Activated T-cell treated with anti-CD3 and anti-CD28 coated beads, Interleukin-2, amount 50 U/mL, for 4 hours (primary cell): ENCODE data around the gene CHMP2A. TPM values are rescaled to one million over a fixed set of nuclear protein-coding genes. Genes with fewer than 3 reads are reported as not detected.
"Not testable (repeated sequence)": the region's sequence is repeated elsewhere in the genome, so short reads cannot be mapped to it uniquely, and the experiment has no call there.

Experiments
- ATAC-seq, 2 donors: fragments of 200-7000 bp; cut with Tn5 transposase; one replicate each; pipeline ENCODE4 v1.10.0; 2021
- DNase-seq: peaks from one replicate; pipeline ENCODE4 v3.0.0-alpha.2; 2020
- H3K27me3 Mint-ChIP-seq: one replicate; pipeline ENCODE4 v1.8.0; 2021; ENCODE audit warnings: low read depth, mixed read lengths
- H3K36me3 Mint-ChIP-seq: one replicate; pipeline ENCODE4 v1.8.0; 2022; ENCODE audit warnings: mixed read lengths; ENCODE audit not compliant: insufficient read depth
- H3K4me1 Mint-ChIP-seq: one replicate; pipeline ENCODE4 v1.8.0; 2021; ENCODE audit warnings: low read depth, mixed read lengths
- H3K4me3 Mint-ChIP-seq: one replicate; pipeline ENCODE4 v1.8.0; 2021; ENCODE audit warnings: mild to moderate bottlenecking, moderate library complexity, mixed read lengths
- H3K9me3 Mint-ChIP-seq: one replicate; pipeline ENCODE4 v1.8.0; 2021; ENCODE audit warnings: mixed read lengths
- total RNA-seq, 3 donors: library from RNA; stranded (reverse); gene quantifications; one replicate each; pipeline ENCODE4 v1.2.1, GENCODE V29; 2021

Gene CHMP2A
- total RNA-seq = 100 to 1,000 TPM; 117 to 128 (median 119) TPM

GRCh38 chr19:58554494-58555368 is at the start of gene CHMP2A:
TSS of gene CHMP2A (minus strand) at chr19:58555105. CDS start at chr19:58554212, 893 bp downstream.
- no peaks in the 10 kb centered on the region for H3K9me3 Mint-ChIP-seq
- H3K36me3 Mint-ChIP-seq = peaks cover 41% of the 10 kb centered on the region
- H3K4me3 Mint-ChIP-seq = peak within 1 kb of the TSS; percentile 98
- DNase-seq (peak; percentile 97), ATAC-seq (peak; percentile 32 to 35)
- no peaks in the 10 kb centered on the region for H3K27me3 Mint-ChIP-seq
- peaks cover 48% of the 10 kb centered on the region for H3K4me1 Mint-ChIP-seq

DNA sequence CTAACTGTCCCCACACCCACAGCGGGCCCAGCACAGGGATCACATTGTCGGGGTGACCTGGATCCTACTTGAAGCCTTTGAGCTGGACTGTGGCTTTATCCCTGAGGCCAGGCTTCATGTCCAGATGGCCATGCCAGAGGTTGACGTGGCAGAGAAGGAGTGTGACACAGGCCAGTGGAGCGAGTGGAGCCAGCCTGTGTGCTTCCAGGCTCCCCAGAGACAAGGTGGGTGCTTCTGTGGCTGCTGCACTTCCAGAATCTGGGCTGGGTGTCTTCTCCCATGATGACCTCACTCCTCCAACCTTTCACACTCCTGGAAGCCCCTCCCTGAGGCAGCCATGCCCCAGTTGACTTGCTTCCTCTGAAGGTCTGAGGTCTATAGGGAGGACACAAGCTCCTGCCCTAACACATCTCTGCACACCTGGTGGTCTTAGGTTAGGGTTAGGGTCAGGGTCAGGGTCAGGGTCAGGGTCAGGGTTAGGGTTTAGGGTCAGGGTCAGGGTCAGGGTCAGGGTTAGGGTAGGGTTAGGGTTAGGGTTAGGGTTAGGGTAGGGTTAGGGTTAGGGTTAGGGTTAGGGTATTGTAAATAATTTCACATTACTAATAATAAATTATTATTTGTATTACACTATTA is 31.3 kb upstream of the CHMP2A start:
- H3K36me3 Mint-ChIP-seq = peaks cover 6% of the 10 kb centered on the region
- peaks cover 3% of the 10 kb centered on the region for H3K4me1 Mint-ChIP-seq
- no peaks in the 10 kb centered on the region for H3K9me3 Mint-ChIP-seq
- no peak for DNase-seq
- H3K4me3 Mint-ChIP-seq = no peak overlapping the region
- no peak for ATAC-seq
- no peaks in the 10 kb centered on the region for H3K27me3 Mint-ChIP-seq

GRCh38 chr19:58585442-58586132 is 30.7 kb upstream of the CHMP2A start:
- no peaks in the 10 kb centered on the region for H3K9me3 Mint-ChIP-seq
- H3K36me3 Mint-ChIP-seq = peaks cover 9% of the 10 kb centered on the region
- H3K4me3 Mint-ChIP-seq = no peak overlapping the region
- ATAC-seq (no peak), DNase-seq (no peak)
- H3K4me1 Mint-ChIP-seq = peaks cover 7% of the 10 kb centered on the region
- H3K27me3 Mint-ChIP-seq = no peaks in the 10 kb centered on the region

GRCh38 chr19:58584498-58585441 is 29.9 kb upstream of the CHMP2A start:
- ATAC-seq (no peak), DNase-seq (no peak)
- H3K4me1 Mint-ChIP-seq = peaks cover 7% of the 10 kb centered on the region
- no peaks in the 10 kb centered on the region for H3K9me3 Mint-ChIP-seq
- H3K27me3 Mint-ChIP-seq = no peaks in the 10 kb centered on the region
- no peak overlapping the region for H3K4me3 Mint-ChIP-seq
- peaks cover 9% of the 10 kb centered on the region for H3K36me3 Mint-ChIP-seq

DNA sequence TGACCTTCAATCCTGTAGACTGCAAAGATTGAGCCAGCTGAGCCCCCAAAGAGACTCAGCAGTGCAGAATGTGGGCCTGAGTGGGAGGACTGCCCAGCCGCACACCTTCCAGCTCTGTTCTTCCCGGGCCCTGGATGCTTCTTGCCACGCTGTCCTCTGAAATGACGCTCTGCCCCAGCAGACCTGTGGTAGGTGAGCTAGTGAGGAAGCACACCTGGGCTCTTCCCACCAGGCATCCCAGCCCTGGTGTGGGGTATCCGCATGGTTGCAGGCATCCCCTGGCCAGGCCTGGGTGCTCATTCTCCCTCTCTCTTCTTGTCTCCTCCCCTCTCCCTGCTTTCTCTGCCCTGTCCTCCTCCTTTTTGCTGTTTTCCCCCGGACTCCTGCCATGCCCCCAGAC is 28.1 kb upstream of the CHMP2A start:
- ATAC-seq (no peak), DNase-seq (no peak)
- Mint-ChIP-seq H3K27me3 (no peaks in the 10 kb centered on the region), H3K4me3 (no peak overlapping the region), H3K36me3 (peaks cover 9% of the 10 kb centered on the region), H3K9me3 (no peaks in the 10 kb centered on the region), H3K4me1 (peaks cover 21% of the 10 kb centered on the region)

GRCh38 chr19:58581227-58582141 is 26.6 kb upstream of the CHMP2A start:
- DNase-seq (peak; percentile 91), ATAC-seq (peak; percentile 93 to 97)
- Mint-ChIP-seq H3K36me3 (peaks cover 9% of the 10 kb centered on the region), H3K27me3 (no peaks in the 10 kb centered on the region), H3K4me3 (no peak overlapping the region), H3K4me1 (peaks cover 26% of the 10 kb centered on the region), H3K9me3 (no peaks in the 10 kb centered on the region)

GRCh38 chr19:58579473-58580142 is 24.7 kb upstream of the CHMP2A start:
- H3K4me3 Mint-ChIP-seq = no peak overlapping the region
- H3K27me3 Mint-ChIP-seq = no peaks in the 10 kb centered on the region
- peaks cover 34% of the 10 kb centered on the region for H3K4me1 Mint-ChIP-seq
- no peak for ATAC-seq
- H3K9me3 Mint-ChIP-seq = no peaks in the 10 kb centered on the region
- no peak for DNase-seq
- peaks cover 9% of the 10 kb centered on the region for H3K36me3 Mint-ChIP-seq

- Mint-ChIP-seq H3K9me3 (no peaks in the 10 kb centered on the region), H3K4me3 (peak overlapping the region; percentile 12), H3K27me3 (no peaks in the 10 kb centered on the region), H3K4me1 (peaks cover 46% of the 10 kb centered on the region), H3K36me3 (peaks cover 9% of the 10 kb centered on the region)
- peak; percentile 20 to 41 for ATAC-seq
- peak; percentile 1 for DNase-seq
Observed at GRCh38 chr19:58578012-58578925, 23.4 kb upstream of the CHMP2A start.

DNA sequence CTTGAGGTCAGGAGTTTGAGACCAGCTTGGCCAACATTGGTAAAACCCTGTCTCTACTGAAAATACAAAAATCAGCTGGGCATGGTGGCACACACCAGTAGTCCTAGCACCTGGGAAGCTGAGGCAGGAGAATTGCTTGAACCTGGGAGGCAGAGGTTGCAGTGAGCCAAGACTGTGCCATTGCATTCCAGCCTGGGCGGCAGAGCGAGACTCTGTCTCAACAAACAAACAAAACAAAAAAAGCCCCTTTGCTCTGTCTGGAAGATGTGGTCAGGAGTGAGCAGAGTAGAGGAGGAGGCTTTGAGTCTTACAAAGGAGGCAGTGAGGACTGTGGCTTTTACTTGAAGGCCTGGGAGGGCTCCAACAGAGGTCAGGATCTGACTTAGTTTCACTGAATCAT is 22.7 kb upstream of the CHMP2A start:
- ATAC-seq = not testable (repeated sequence)
- H3K4me3 Mint-ChIP-seq = peak overlapping the region; percentile 11

GRCh38 chr19:58575183-58576041 is 20.5 kb upstream of the CHMP2A start:
- Mint-ChIP-seq H3K4me3 (peak overlapping the region; percentile 97), H3K36me3 (peaks cover 5% of the 10 kb centered on the region), H3K27me3 (no peaks in the 10 kb centered on the region), H3K4me1 (peaks cover 50% of the 10 kb centered on the region), H3K9me3 (no peaks in the 10 kb centered on the region)
- DNase-seq = peak; percentile 64
- peak; percentile 40 to 42 for ATAC-seq

More for the DNA sequence above, 22.7 kb upstream of the CHMP2A start:
- DNase-seq, H3K9me3 Mint-ChIP-seq, H3K36me3 Mint-ChIP-seq, H3K27me3 Mint-ChIP-seq: not testable (repeated sequence)
- peaks cover 46% of the 10 kb centered on the region for H3K4me1 Mint-ChIP-seq

GRCh38 chr19:58573658-58574164 is 18.8 kb upstream of the CHMP2A start:
- peak overlapping the region; percentile 97 for H3K4me3 Mint-ChIP-seq
- peaks cover 7% of the 10 kb centered on the region for H3K36me3 Mint-ChIP-seq
- peaks cover 43% of the 10 kb centered on the region for H3K4me1 Mint-ChIP-seq
- H3K27me3 Mint-ChIP-seq = no peaks in the 10 kb centered on the region
- H3K9me3 Mint-ChIP-seq = no peaks in the 10 kb centered on the region
- DNase-seq = no peak
- no peak for ATAC-seq
